Keratinocyte (primary cell): ENCODE data around the gene CD37. TPM values are rescaled to one million over a fixed set of nuclear protein-coding genes. Genes with fewer than 3 reads are reported as not detected.

Source experiments
- DNase-seq: peaks from one replicate; pipeline ENCODE4 v3.0.0-alpha.2; 2011; ENCODE audit warnings: low read depth, missing footprints, low spot score
- FAIRE-seq: peaks from 2 replicates; lab custom pipeline; 2011; peaks lifted over from hg19 to GRCh38; lab: Jason Lieb, UNC
- H2AFZ ChIP-seq: 2 replicates; pipeline ENCODE4 v1.6.0; 2012; ENCODE audit warnings: low read length, control low read depth, inconsistent platforms; ENCODE audit not compliant: control insufficient read depth
- H3K27ac ChIP-seq: 2 replicates; pipeline ENCODE4 v1.5.1; 2011; ENCODE audit warnings: low read length; ENCODE audit not compliant: control insufficient read depth, insufficient read depth
- H3K27me3 ChIP-seq: 3 replicates; pipeline ENCODE4 v1.6.0; 2011; ENCODE audit warnings: low read length; ENCODE audit not compliant: control insufficient read depth, insufficient read depth; ENCODE audit errors: extremely low read depth
- H3K36me3 ChIP-seq, 2 experiments: 2 replicates in 1 of 2; 3 replicates in 1 of 2; pipeline ENCODE4 v1.5.1; 2011; ENCODE audit warnings: low read length in 2 of 2, mild to moderate bottlenecking in 1 of 2; ENCODE audit not compliant: control insufficient read depth in 2 of 2, insufficient read depth in 2 of 2; ENCODE audit errors: extremely low read depth in 1 of 2
- H3K4me1 ChIP-seq: 3 replicates; pipeline ENCODE4 v1.5.1; 2011; ENCODE audit warnings: low read length; ENCODE audit not compliant: control insufficient read depth, insufficient read depth; ENCODE audit errors: extremely low read depth
- H3K4me2 ChIP-seq: 3 replicates; pipeline ENCODE4 v1.6.0; 2011; ENCODE audit warnings: low read depth, low read length; ENCODE audit not compliant: control insufficient read depth, insufficient read depth; ENCODE audit errors: extremely low read depth
- H3K4me3 ChIP-seq, 3 experiments: fragments of 200-600 bp in 1 of 3; sonication (generic) in 1 of 3; 2 replicates in 2 of 3; 3 replicates in 1 of 3; pipeline ENCODE4 v1.5.1; 2011 to 2016; ENCODE audit warnings: low read length in 3 of 3, mild to moderate bottlenecking in 3 of 3, control low read depth in 2 of 3, inconsistent platforms in 1 of 3, low read depth in 1 of 3, mixed read lengths in 1 of 3, mixed run types in 1 of 3, moderate library complexity in 1 of 3; ENCODE audit not compliant: control insufficient read depth in 2 of 3, insufficient read depth in 2 of 3; ENCODE audit errors: extremely low read depth in 1 of 3
- H3K79me2 ChIP-seq: 2 replicates; pipeline ENCODE4 v1.6.0; 2012; ENCODE audit warnings: low read length; ENCODE audit not compliant: control insufficient read depth, insufficient read depth
- H3K9ac ChIP-seq: 3 replicates; pipeline ENCODE4 v1.6.0; 2011; ENCODE audit warnings: low read length; ENCODE audit not compliant: control insufficient read depth, insufficient read depth; ENCODE audit errors: extremely low read depth
- H3K9me1 ChIP-seq: 3 replicates; pipeline ENCODE4 v1.6.0; 2011; ENCODE audit warnings: low read length; ENCODE audit not compliant: control insufficient read depth, insufficient read depth; ENCODE audit errors: extremely low read depth
- H3K9me3 ChIP-seq: 2 replicates; pipeline ENCODE4 v1.5.1; 2012; ENCODE audit warnings: low read depth, low read length; ENCODE audit not compliant: control insufficient read depth
- H4K20me1 ChIP-seq: 3 replicates; pipeline ENCODE4 v1.6.0; 2011; ENCODE audit warnings: low read length; ENCODE audit not compliant: control insufficient read depth, insufficient read depth; ENCODE audit errors: extremely low read depth
- EZH2 ChIP-seq: IDR thresholded peaks from one replicate; pipeline ENCODE4 v1.6.1; 2012; ENCODE audit warnings: inconsistent platforms, mild to moderate bottlenecking, low read length, moderate library complexity
- dilution Hi-C: fragments of 300-500 bp; cut with MboI; formaldehyde crosslinking; loops from one replicate; pipeline ENCODE4 v1.7.0; 2020; ENCODE audit warnings: low sequenced_read_pairs; ENCODE audit not compliant: extremely low pct_ligation_motif_present
- polyA plus RNA-seq, 5 experiments: library from polyadenylated mRNA; depleted of rRNA in 3 of 5; stranded (reverse) in 3 of 5; stranded (forward) in 1 of 5; unstranded in 1 of 5; fragments of >200 nt; gene quantifications; 1 replicate in 1 of 5; 2 replicates in 3 of 5; 3 replicates in 1 of 5; pipeline versions ENCODE4 v1.2.1 to v1.2.3, GENCODE V29; 2011 to 2012; ENCODE audit warnings: missing spikeins in 2 of 5, low read depth in 1 of 5, low replicate concordance in 1 of 5
- TF ChIP-seq, protein P1 (sequence below), 3 experiments: IDR thresholded peaks in 1 of 3; conservative IDR thresholded peaks in 1 of 3; optimal IDR thresholded peaks in 1 of 3; 2 replicates in 2 of 3; 3 replicates in 1 of 3; pipeline versions ENCODE3 to v1.5.1; 2011; ENCODE audit warnings: low read length in 3 of 3, mild to moderate bottlenecking in 3 of 3, moderate library complexity in 2 of 3, control low read depth in 1 of 3, inconsistent platforms in 1 of 3; ENCODE audit not compliant: insufficient read depth in 2 of 3; ENCODE audit errors: extremely low read depth in 1 of 3

CD37 gene
- polyA plus RNA-seq, 1 donor (not counting 4 experiments of a cell fraction or from before 2014, with no cell fraction given) = not detected

DNA sequence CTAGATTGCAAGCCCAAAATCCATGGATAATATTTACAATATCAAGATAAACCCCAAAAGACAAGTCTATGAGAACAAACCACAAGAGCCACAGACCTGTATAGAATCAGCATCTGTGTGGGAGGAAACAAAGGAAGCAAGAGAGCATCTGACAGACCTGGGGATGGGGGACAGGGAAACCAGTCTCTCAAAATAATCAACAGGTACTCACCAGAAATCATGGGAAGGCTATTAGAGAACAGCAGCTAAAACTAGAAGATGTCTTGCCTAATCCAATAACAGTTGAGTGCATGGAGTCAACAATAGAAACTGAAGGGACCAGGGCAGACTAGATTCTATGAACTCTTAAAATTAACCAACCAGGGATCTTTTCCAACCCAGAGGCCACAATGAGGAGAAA is 18.9 kb upstream of the CD37 start:
- dilution Hi-C loops = no loop called here
- FAIRE-seq = no peak

DNA sequence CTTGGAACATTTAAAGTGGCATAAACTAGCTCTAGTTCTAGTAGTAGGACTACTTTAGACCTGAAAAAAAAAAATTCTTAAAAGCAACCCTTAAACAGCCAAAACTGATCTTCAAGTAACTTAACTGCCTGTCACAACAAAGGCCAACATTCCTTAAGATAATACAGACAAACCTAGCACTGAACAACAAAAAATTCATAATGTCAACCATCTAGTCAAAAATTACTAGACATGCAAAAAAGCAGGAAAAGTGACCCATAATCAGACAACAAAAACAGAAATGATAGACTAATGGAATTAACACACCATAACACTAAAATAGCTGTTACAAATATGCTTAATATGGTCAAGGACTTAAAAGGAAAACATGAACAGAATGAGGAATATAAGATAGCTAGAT is 16.9 kb upstream of the CD37 start:
- dilution Hi-C loops = no loop called here
- Histone ChIP-seq H3K9me1 (no peaks in the 10 kb centered on the region), H3K27me3 (no peaks in the 10 kb centered on the region)

More for the DNA sequence above, 18.9 kb upstream of the CD37 start:
- Histone ChIP-seq H3K4me3 (no peak overlapping the region), H3K4me2 (no peak overlapping the region), H2AFZ (no peak overlapping the region), H3K9me3 (no peaks in the 10 kb centered on the region), H3K27me3 (no peaks in the 10 kb centered on the region), H4K20me1 (no peaks in the 10 kb centered on the region), H3K79me2 (no peaks in the 10 kb centered on the region), H3K4me1 (no peaks in the 10 kb centered on the region), H3K9me1 (no peaks in the 10 kb centered on the region), H3K27ac (no peak overlapping the region), H3K9ac (no peak overlapping the region), H3K36me3 (no peaks in the 10 kb centered on the region)
- DNase-seq = no peak
- TF ChIP-seq, protein P1, sequence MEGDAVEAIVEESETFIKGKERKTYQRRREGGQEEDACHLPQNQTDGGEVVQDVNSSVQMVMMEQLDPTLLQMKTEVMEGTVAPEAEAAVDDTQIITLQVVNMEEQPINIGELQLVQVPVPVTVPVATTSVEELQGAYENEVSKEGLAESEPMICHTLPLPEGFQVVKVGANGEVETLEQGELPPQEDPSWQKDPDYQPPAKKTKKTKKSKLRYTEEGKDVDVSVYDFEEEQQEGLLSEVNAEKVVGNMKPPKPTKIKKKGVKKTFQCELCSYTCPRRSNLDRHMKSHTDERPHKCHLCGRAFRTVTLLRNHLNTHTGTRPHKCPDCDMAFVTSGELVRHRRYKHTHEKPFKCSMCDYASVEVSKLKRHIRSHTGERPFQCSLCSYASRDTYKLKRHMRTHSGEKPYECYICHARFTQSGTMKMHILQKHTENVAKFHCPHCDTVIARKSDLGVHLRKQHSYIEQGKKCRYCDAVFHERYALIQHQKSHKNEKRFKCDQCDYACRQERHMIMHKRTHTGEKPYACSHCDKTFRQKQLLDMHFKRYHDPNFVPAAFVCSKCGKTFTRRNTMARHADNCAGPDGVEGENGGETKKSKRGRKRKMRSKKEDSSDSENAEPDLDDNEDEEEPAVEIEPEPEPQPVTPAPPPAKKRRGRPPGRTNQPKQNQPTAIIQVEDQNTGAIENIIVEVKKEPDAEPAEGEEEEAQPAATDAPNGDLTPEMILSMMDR (optimal IDR thresholded peaks at IDR 0.05 in 1 of 3, IDR thresholded peaks at IDR 0.05 in 1 of 3, conservative IDR thresholded peaks at IDR 0.05 in 1 of 3; ENCODE audit: extremely low read depth in 1 of 3, insufficient read depth in 2 of 3, low read length in 3 of 3) = no peak
- TF ChIP-seq EZH2 = no peak

More for the DNA sequence above, 16.9 kb upstream of the CD37 start:
- no peaks in the 10 kb centered on the region for H3K36me3 ChIP-seq
- FAIRE-seq (no peak), DNase-seq (no peak)
- no peaks in the 10 kb centered on the region for H3K9me3 ChIP-seq
- no peak overlapping the region for H3K4me3 ChIP-seq
- H3K9ac ChIP-seq = no peak overlapping the region
- TF ChIP-seq, protein P1 (optimal IDR thresholded peaks at IDR 0.05 in 1 of 3, IDR thresholded peaks at IDR 0.05 in 1 of 3, conservative IDR thresholded peaks at IDR 0.05 in 1 of 3; ENCODE audit: extremely low read depth in 1 of 3, insufficient read depth in 2 of 3, low read length in 3 of 3) = no peak
- TF ChIP-seq EZH2 = no peak
- no peak overlapping the region for H2AFZ ChIP-seq
- H3K4me1 ChIP-seq = no peaks in the 10 kb centered on the region
- no peak overlapping the region for H3K4me2 ChIP-seq
- H3K79me2 ChIP-seq = no peaks in the 10 kb centered on the region
- no peak overlapping the region for H3K27ac ChIP-seq
- no peaks in the 10 kb centered on the region for H4K20me1 ChIP-seq
